Measurements from ENCODE around the gene FERMT1. TPM values are rescaled to one million over a fixed set of nuclear protein-coding genes. Genes with fewer than 3 reads are reported as not detected.

FERMT1 gene
- total and polyA plus RNA-seq, 2 of the 4 experiments (the other 2 are of a cell fraction): 1.8 to 2.3 TPM

DNA sequence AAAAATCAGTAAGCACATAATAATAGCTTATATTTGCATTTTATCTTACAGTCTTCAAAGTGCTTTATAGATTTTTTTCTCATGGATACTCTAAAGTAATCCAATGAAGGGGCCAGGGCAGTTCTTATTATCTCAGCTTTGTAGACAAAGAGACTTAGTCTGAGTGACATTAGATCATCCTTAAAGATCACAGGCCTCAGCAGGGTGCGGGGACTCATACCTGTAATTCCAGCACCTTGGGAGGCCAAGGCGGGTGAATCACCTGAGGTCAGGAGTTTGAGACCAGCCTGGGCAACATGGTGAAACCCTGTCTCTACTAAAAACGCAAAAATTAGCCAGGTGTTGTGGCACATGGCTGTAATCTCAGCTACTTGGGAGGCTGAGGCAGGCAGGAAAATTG, 14.5 kb downstream of the FERMT1 start:
- Histone ChIP-seq H4K20me1 (ENCODE audit: insufficient read depth, low read length) (no peaks in the 10 kb centered on the region), H3K4ac (ENCODE audit: low read depth, low read length) (no peak overlapping the region), H2AK9ac (replicated peaks; ENCODE audit: low read depth, low read length, poor library complexity) (no peak overlapping the region), H2BK120ac (ENCODE audit: low read depth, low read length) (no peak overlapping the region), H3K4me2 (ENCODE audit: low read depth, low read length) (no peak overlapping the region), H2AFZ (replicated peaks; ENCODE audit: low read length, poor library complexity) (no peak overlapping the region), H3K56ac (ENCODE audit: extremely low read depth, insufficient read depth, low read length) (no peak overlapping the region), H4K8ac (ENCODE audit: low read depth in 2 of 2, low read length in 2 of 2) (no peak overlapping the region), H3K14ac (replicated peaks; ENCODE audit: low read depth, low read length) (no peak overlapping the region), H2BK5ac (ENCODE audit: low read depth, low read length, poor library complexity, severe bottlenecking) (no peak overlapping the region), H4K5ac (ENCODE audit: low read depth, low read length) (no peak overlapping the region), H3K9me1 (ENCODE audit: insufficient read depth, low read length) (no peaks in the 10 kb centered on the region), H3K9ac (ENCODE audit: low read depth, low read length) (no peak overlapping the region), H4K91ac (ENCODE audit: insufficient read depth, low read depth, low read length) (no peak overlapping the region), H3K4me3 (ENCODE audit: insufficient read depth, low read depth, low read length) (no peak overlapping the region), H3K4me1 (ENCODE audit: control insufficient read depth, insufficient read depth, low read length) (no peaks in the 10 kb centered on the region), H3K27ac (ENCODE audit: insufficient read depth, low read length) (no peak overlapping the region), H3K36me3 (ENCODE audit: control insufficient read depth, insufficient read depth, low read length) (no peaks in the 10 kb centered on the region), H2BK15ac (ENCODE audit: low read depth, low read length) (no peak overlapping the region), H3K9me3 (ENCODE audit: control insufficient read depth, insufficient read depth, low read length) (no peaks in the 10 kb centered on the region), H3K18ac (ENCODE audit: low read depth, low read length) (no peak overlapping the region), H3K23ac (ENCODE audit: low read depth, low read length) (no peak overlapping the region), H2AK5ac (ENCODE audit: low read depth, low read length) (no peak overlapping the region), H2BK20ac (ENCODE audit: low read depth, low read length) (no peak overlapping the region), H3K79me1 (ENCODE audit: low read depth in 1 of 2, low read length in 2 of 2) (no peaks in the 10 kb centered on the region), H3K27me3 (ENCODE audit: control insufficient read depth, insufficient read depth, low read length) (no peaks in the 10 kb centered on the region)
- TF ChIP-seq MXI1 (IDR thresholded peaks at IDR 0.05; ENCODE audit: borderline replicate concordance, low read depth, low read length): no peak
- TF ChIP-seq FOS (IDR thresholded peaks at IDR 0.05; ENCODE audit: low read depth, low read length): no peak
- TF ChIP-seq MAFK (IDR thresholded peaks at IDR 0.05; ENCODE audit: low read depth, low read length): no peak
- no peak for TF ChIP-seq CHD1 (IDR thresholded peaks at IDR 0.05; ENCODE audit: low read depth, low read length)
- TF ChIP-seq RFX5 (IDR thresholded peaks at IDR 0.05; ENCODE audit: low read depth, low read length): no peak
- no peak for TF ChIP-seq RCOR1 (IDR thresholded peaks at IDR 0.05; ENCODE audit: insufficient replicate concordance, low read length)
- TF ChIP-seq MAZ (IDR thresholded peaks at IDR 0.05; ENCODE audit: borderline replicate concordance, low read depth, low read length): no peak
- TF ChIP-seq, protein P1, sequence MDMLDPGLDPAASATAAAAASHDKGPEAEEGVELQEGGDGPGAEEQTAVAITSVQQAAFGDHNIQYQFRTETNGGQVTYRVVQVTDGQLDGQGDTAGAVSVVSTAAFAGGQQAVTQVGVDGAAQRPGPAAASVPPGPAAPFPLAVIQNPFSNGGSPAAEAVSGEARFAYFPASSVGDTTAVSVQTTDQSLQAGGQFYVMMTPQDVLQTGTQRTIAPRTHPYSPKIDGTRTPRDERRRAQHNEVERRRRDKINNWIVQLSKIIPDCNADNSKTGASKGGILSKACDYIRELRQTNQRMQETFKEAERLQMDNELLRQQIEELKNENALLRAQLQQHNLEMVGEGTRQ (IDR thresholded peaks at IDR 0.05; ENCODE audit: low read depth, low read length): no peak
- CTCF ChIA-PET: interaction anchor here (0.6 kb wide), 1 partner anchor 314 kb away, joined by 9 read pairs; no protein-coding TSS in a partner anchor
- in situ Hi-C loops (cut with MboI; ENCODE audit: low sequenced_read_pairs): no loop called here
- no TSS peak for BruUV-seq (replicated peaks)
- ATAC-seq (ENCODE audit: low read depth): no peak
- 100% methylated on average over 1 of the region's 3 CpGs; no CpG with 5 or more reads in 1 of the 2 experiments for WGBS, 2 experiments (ENCODE audit: extremely low coverage in 2 of 2, insufficient read length in 1 of 2)
- no peak for DNase-seq
- POLR2A ChIA-PET (ENCODE audit: unreplicated experiment): no interaction called here
- intact Hi-C loops (cut with micrococcal nuclease): no loop called here
- dilution Hi-C loops (cut with HindIII; ENCODE audit: low sequenced_read_pairs, unreplicated experiment): no loop called here
